ENCODE data around the gene SCTR. TPM values are rescaled to one million over a fixed set of nuclear protein-coding genes. Genes with fewer than 3 reads are reported as not detected.
A peak's percentile ranks its signal among the peaks of the same experiment; 100 is the strongest.
"Not testable (repeated sequence)": the region's sequence is repeated elsewhere in the genome, so short reads cannot be mapped to it uniquely, and the experiment has no call there.

Gene SCTR
- total RNA-seq, 1 experiment from 2014 or later = not detected

- no peak for DNase-seq (ENCODE audit: low read depth)
Observed at GRCh38 chr2:119408221-119408619, 116.1 kb downstream of the SCTR start.

- peak; percentile 58 for DNase-seq (ENCODE audit: low read depth)
Observed at GRCh38 chr2:119407430-119408220, 116.7 kb downstream of the SCTR start.

GRCh38 chr2:119405151-119405550 is 119.1 kb downstream of the SCTR start:
- DNase-seq (ENCODE audit: low read depth) = no peak

GRCh38 chr2:119403618-119404017 is 120.7 kb downstream of the SCTR start:
- DNase-seq (ENCODE audit: low read depth) = not testable (repeated sequence)

DNA sequence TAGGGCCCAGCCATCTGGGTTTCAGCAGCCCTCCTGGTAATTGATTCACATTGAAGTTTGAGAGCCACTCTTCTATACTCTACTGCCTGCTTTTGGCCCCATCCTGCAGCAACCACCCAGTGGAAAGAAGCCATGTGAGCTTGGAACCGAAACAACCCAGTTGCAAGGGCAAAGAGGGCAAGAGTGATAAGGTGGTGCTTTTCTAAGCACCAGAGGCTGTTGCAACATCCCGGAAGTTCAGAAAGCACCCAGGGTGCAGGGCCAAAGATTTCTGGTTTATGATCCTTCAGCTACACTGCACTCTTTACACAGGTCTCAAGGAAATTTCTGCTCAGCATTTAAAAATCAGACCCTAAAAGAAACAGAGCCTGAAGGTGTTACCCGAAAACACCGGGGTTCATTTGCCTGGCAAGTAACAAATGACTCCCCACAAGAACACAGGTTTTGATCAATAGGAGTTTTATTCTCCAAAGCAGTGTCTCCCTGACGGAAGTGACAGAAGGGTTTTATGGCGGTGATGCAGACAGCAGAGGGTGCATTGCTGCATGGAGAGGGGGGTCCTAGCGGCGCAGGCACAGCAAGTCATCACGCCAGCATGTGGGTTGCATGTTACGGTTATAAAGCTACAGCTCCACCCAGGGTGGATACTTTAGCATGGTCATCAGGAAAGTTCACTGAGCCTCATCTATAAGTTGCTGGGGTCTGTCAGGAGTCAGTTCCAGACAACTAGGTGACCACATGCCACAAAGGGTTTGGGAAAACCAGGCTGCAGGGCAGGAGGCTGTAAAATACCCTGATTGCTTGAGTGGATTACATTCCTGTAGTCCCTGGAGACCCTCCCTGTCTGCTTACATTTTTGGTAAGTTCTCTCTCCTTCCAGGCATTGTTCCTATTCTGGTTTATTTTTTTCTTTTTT is 121.4 kb downstream of the SCTR start:
- DNase-seq (ENCODE audit: low read depth) = no peak

DNA sequence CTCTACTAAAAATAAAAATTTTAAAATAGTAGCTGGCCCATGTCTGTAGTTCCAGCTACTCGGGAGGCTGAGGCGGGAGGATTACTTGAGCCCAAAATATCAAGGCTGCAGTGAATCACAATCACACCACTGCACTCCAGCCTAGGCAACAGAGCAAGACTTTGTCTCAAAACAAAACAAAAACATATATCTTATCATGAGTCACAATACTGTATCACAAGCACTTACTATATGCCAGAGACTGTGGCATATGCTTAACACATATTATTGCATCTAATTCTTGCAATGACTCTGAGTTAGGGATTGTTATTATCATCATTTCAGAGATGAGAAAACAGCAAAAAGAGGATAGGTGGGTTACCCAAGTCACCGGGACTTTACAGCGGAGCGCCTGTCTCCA is 122.2 kb downstream of the SCTR start:
- no peak for DNase-seq (ENCODE audit: low read depth)

DNA sequence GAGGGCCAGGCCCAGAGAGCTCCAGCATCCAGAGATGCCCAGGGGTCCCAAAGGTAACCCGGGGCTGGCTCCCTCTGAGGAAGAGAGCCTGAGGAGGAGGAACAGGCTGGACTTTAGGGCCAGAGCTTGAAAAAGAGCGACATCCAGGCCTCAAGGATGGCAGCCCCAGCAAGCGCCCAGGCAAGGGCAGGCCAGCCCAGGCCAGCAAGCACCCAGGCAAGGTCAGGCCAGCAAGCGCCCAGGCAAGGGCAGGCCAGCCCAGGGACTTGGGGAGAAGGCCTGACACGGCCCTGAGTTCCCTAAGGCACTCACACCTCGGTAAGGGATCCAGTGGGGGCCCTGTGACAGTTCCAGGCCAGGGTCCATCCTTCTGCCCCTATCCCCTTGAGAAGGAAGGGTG is 127.1 kb downstream of the SCTR start:
- no peak for DNase-seq (ENCODE audit: low read depth)

GRCh38 chr2:119393971-119394748 is 130.1 kb downstream of the SCTR start:
- no peak for DNase-seq (ENCODE audit: low read depth)

Other genes with a start within 250 kb of the SCTR start
- gene C2orf76, start 157.6 kb downstream of the SCTR start, total RNA-seq (2014; rRNA removed; shearing (Covaris generic)) = 19.8 and 23.7 TPM in 2 replicates
- gene DBI, start 157.5 kb downstream of the SCTR start, total RNA-seq (2014; rRNA removed; shearing (Covaris generic)) = 310 and 351 TPM in 2 replicates
- not detected in 2 replicates for gene TMEM37, start 92.6 kb downstream of the SCTR start, total RNA-seq (2014; rRNA removed; shearing (Covaris generic))
- gene CFAP221, start 20.0 kb upstream of the SCTR start, total RNA-seq (2014; rRNA removed; shearing (Covaris generic)) = not detected in 2 replicates
- 9.0 and 10.8 TPM in 2 replicates for gene TMEM177, start 154.7 kb upstream of the SCTR start, total RNA-seq (2014; rRNA removed; shearing (Covaris generic))
- 19.2 and 21.1 TPM in 2 replicates for gene PTPN4, start 235.4 kb upstream of the SCTR start, total RNA-seq (2014; rRNA removed; shearing (Covaris generic))

Measured in RPMI7951 (cell line).